Measurements from ENCODE around the gene ZFAND3. TPM values are rescaled to one million over a fixed set of nuclear protein-coding genes. Genes with fewer than 3 reads are reported as not detected.
"Not testable (repeated sequence)": the region's sequence is repeated elsewhere in the genome, so short reads cannot be mapped to it uniquely, and the experiment has no call there.

Gene ZFAND3
- polyA plus RNA-seq, 1 experiment: 15.5 TPM

- CTCF ChIA-PET: interaction anchor here (1.2 to 1.9 kb wide), 2 partner anchors 41 to 202 kb away, joined by 3 to 5 read pairs; no protein-coding TSS in a partner anchor
- no peak for TF ChIP-seq CTCF (IDR thresholded peaks at IDR 0.05; ENCODE audit: low read depth, low read length)
- Histone ChIP-seq H3K4me3 (ENCODE audit: low read depth, low read length) (no peak overlapping the region), H3K27ac (ENCODE audit: low read depth, low read length) (no peak overlapping the region), H3K9me3 (ENCODE audit: control insufficient read depth, insufficient read depth, low read length) (no peaks in the 10 kb centered on the region), H3K27me3 (ENCODE audit: control insufficient read depth, insufficient read depth, low read length) (no peaks in the 10 kb centered on the region)
- DNase-seq (ENCODE audit: low read depth, low spot score): no peak
- POLR2A ChIA-PET: no interaction called here
Observed at GRCh38 chr6:37992749-37993148, 173.2 kb downstream of the ZFAND3 start.

GRCh38 chr6:37993194-37993593 is 173.7 kb downstream of the ZFAND3 start:
- DNase-seq (ENCODE audit: low read depth, low spot score); H3K4me3 ChIP-seq (ENCODE audit: low read depth, low read length); H3K27ac ChIP-seq (ENCODE audit: low read depth, low read length); H3K9me3 ChIP-seq (ENCODE audit: control insufficient read depth, insufficient read depth, low read length); POLR2A ChIA-PET; H3K27me3 ChIP-seq (ENCODE audit: control insufficient read depth, insufficient read depth, low read length): not testable (repeated sequence)
- CTCF ChIA-PET: interaction anchor here (1.2 to 1.9 kb wide), 2 partner anchors 40 to 202 kb away, joined by 3 to 5 read pairs; no protein-coding TSS in a partner anchor

- no peak for TF ChIP-seq CTCF (IDR thresholded peaks at IDR 0.05; ENCODE audit: low read depth, low read length)
- DNase-seq (ENCODE audit: low read depth, low spot score): no peak
- CTCF ChIA-PET: interaction anchor here (1.2 to 1.9 kb wide), 2 partner anchors 40 to 202 kb away, joined by 3 to 5 read pairs; no protein-coding TSS in a partner anchor
- POLR2A ChIA-PET: no interaction called here
- Histone ChIP-seq H3K9me3 (ENCODE audit: control insufficient read depth, insufficient read depth, low read length) (no peaks in the 10 kb centered on the region), H3K27ac (ENCODE audit: low read depth, low read length) (no peak overlapping the region), H3K4me3 (ENCODE audit: low read depth, low read length) (no peak overlapping the region), H3K27me3 (ENCODE audit: control insufficient read depth, insufficient read depth, low read length) (no peaks in the 10 kb centered on the region)
Observed at GRCh38 chr6:37993596-37993995, 174.1 kb downstream of the ZFAND3 start.

GRCh38 chr6:37994223-37994622 is 174.7 kb downstream of the ZFAND3 start:
- H3K9me3 ChIP-seq (ENCODE audit: control insufficient read depth, insufficient read depth, low read length): no peaks in the 10 kb centered on the region
- H3K27ac ChIP-seq (ENCODE audit: low read depth, low read length): no peak overlapping the region
- ChIA-PET CTCF (interaction anchor here (0.8 to 1.9 kb wide), 3 partner anchors 17 to 289 kb away, joined by 3 to 6 read pairs (median 5); no protein-coding TSS in a partner anchor), POLR2A (no interaction called here)
- H3K4me3 ChIP-seq (ENCODE audit: low read depth, low read length): no peak overlapping the region
- TF ChIP-seq CTCF (IDR thresholded peaks at IDR 0.05; ENCODE audit: low read depth, low read length): no peak
- no peak for DNase-seq (ENCODE audit: low read depth, low spot score)
- H3K27me3 ChIP-seq (ENCODE audit: control insufficient read depth, insufficient read depth, low read length): no peaks in the 10 kb centered on the region

GRCh38 chr6:37998366-37998765 is 178.8 kb downstream of the ZFAND3 start:
- no peak overlapping the region for H3K27ac ChIP-seq (ENCODE audit: low read depth, low read length)
- H3K27me3 ChIP-seq (ENCODE audit: control insufficient read depth, insufficient read depth, low read length): no peaks in the 10 kb centered on the region
- DNase-seq (ENCODE audit: low read depth, low spot score): no peak
- ChIA-PET CTCF (interaction anchor here (0.5 kb wide), 1 partner anchor 153 kb away, joined by 3 read pairs; no protein-coding TSS in a partner anchor), POLR2A (no interaction called here)
- H3K9me3 ChIP-seq (ENCODE audit: control insufficient read depth, insufficient read depth, low read length): no peaks in the 10 kb centered on the region
- TF ChIP-seq CTCF (IDR thresholded peaks at IDR 0.05; ENCODE audit: low read depth, low read length): no peak
- no peak overlapping the region for H3K4me3 ChIP-seq (ENCODE audit: low read depth, low read length)

All from AG04450 (cell line).